ENCODE results near the gene NRXN3. TPM values are rescaled to one million over a fixed set of nuclear protein-coding genes. Genes with fewer than 3 reads are reported as not detected.

The NRXN3 gene
- total RNA-seq, 1 donor from 2014 or later = 1.6 TPM

- TF ChIP-seq CTCF (IDR thresholded peaks at IDR 0.05; ENCODE audit: insufficient read depth, low read length, poor library complexity, severe bottlenecking) = no peak
- no peaks in the 10 kb centered on the region for H3K36me3 ChIP-seq (ENCODE audit: control insufficient read depth, insufficient read depth, low read length)
- no peaks in the 10 kb centered on the region for H3K27me3 ChIP-seq (ENCODE audit: control insufficient read depth, insufficient read depth, low read length)
- DNase-seq (ENCODE audit: low read depth) = no peak
- no peak overlapping the region for H3K4me3 ChIP-seq (ENCODE audit: low read depth, low read length)
These were observed 679.8 kb downstream of the NRXN3 start for GRCh38 chr14:78849952-78850351.

- TF ChIP-seq CTCF (IDR thresholded peaks at IDR 0.05; ENCODE audit: insufficient read depth, low read length, poor library complexity, severe bottlenecking) = no peak
- DNase-seq (ENCODE audit: low read depth) = no peak
- H3K36me3 ChIP-seq (ENCODE audit: control insufficient read depth, insufficient read depth, low read length) = no peaks in the 10 kb centered on the region
These were observed 681.0 kb downstream of the NRXN3 start for GRCh38 chr14:78851189-78851588.

GRCh38 chr14:78852040-78852439 is 681.9 kb downstream of the NRXN3 start:
- no peak for DNase-seq (ENCODE audit: low read depth)
- Histone ChIP-seq H3K4me3 (ENCODE audit: low read depth, low read length) (no peak overlapping the region), H3K27me3 (ENCODE audit: control insufficient read depth, insufficient read depth, low read length) (no peaks in the 10 kb centered on the region), H3K36me3 (ENCODE audit: control insufficient read depth, insufficient read depth, low read length) (no peaks in the 10 kb centered on the region)
- TF ChIP-seq CTCF (IDR thresholded peaks at IDR 0.05; ENCODE audit: insufficient read depth, low read length, poor library complexity, severe bottlenecking) = no peak

More at GRCh38 chr14:78851189-78851588, 681.0 kb downstream of the NRXN3 start:
- H3K4me3 ChIP-seq (ENCODE audit: low read depth, low read length) = no peak overlapping the region
- H3K27me3 ChIP-seq (ENCODE audit: control insufficient read depth, insufficient read depth, low read length) = no peaks in the 10 kb centered on the region

- DNase-seq (ENCODE audit: low read depth) = no peak
- Histone ChIP-seq H3K4me3 (ENCODE audit: low read depth, low read length) (no peak overlapping the region), H3K36me3 (ENCODE audit: control insufficient read depth, insufficient read depth, low read length) (no peaks in the 10 kb centered on the region), H3K27me3 (ENCODE audit: control insufficient read depth, insufficient read depth, low read length) (no peaks in the 10 kb centered on the region)
- TF ChIP-seq CTCF (IDR thresholded peaks at IDR 0.05; ENCODE audit: insufficient read depth, low read length, poor library complexity, severe bottlenecking) = no peak
These were observed 687.8 kb downstream of the NRXN3 start for GRCh38 chr14:78857974-78858373.

- no peaks in the 10 kb centered on the region for H3K36me3 ChIP-seq (ENCODE audit: control insufficient read depth, insufficient read depth, low read length)
- no peaks in the 10 kb centered on the region for H3K27me3 ChIP-seq (ENCODE audit: control insufficient read depth, insufficient read depth, low read length)
- DNase-seq (ENCODE audit: low read depth) = no peak
- TF ChIP-seq CTCF (IDR thresholded peaks at IDR 0.05; ENCODE audit: insufficient read depth, low read length, poor library complexity, severe bottlenecking) = no peak
- H3K4me3 ChIP-seq (ENCODE audit: low read depth, low read length) = no peak overlapping the region
These were observed 693.0 kb downstream of the NRXN3 start for GRCh38 chr14:78863143-78863542.

- Histone ChIP-seq H3K4me3 (ENCODE audit: low read depth, low read length) (no peak overlapping the region), H3K27me3 (ENCODE audit: control insufficient read depth, insufficient read depth, low read length) (no peaks in the 10 kb centered on the region), H3K36me3 (ENCODE audit: control insufficient read depth, insufficient read depth, low read length) (no peaks in the 10 kb centered on the region)
- no peak for DNase-seq (ENCODE audit: low read depth)
- TF ChIP-seq CTCF (IDR thresholded peaks at IDR 0.05; ENCODE audit: insufficient read depth, low read length, poor library complexity, severe bottlenecking) = no peak
These were observed 702.7 kb downstream of the NRXN3 start for GRCh38 chr14:78872837-78873236.
